Lower leg skin (tissue), 4 donors: Measurements from ENCODE around the gene PDE8B. TPM values are rescaled to one million over a fixed set of nuclear protein-coding genes. Genes with fewer than 3 reads are reported as not detected.

Experiments used
- DNase-seq, 2 donors: peaks; one replicate each; pipeline ENCODE4 v3.0.0-alpha.2; 2019; ENCODE audit warnings: low spot score in 2 of 2
- H3K4me3 ChIP-seq: fragments of 200-600 bp; sonication (generic); 2 replicates; pipeline ENCODE4 v1.5.1; 2017; ENCODE audit warnings: mild to moderate bottlenecking, low read depth; ENCODE audit not compliant: poor library complexity, severe bottlenecking
- CTCF ChIP-seq, 3 donors: fragments of 450-650 bp; IDR thresholded peaks; one replicate each; pipeline ENCODE4 v1.5.1; 2016; ENCODE audit warnings: antibody characterized with exemption in 3 of 3, mild to moderate bottlenecking in 3 of 3, moderate library complexity in 2 of 3
- POLR2A ChIP-seq, 2 donors: fragments of 450-650 bp; IDR thresholded peaks; one replicate each; pipeline ENCODE4 v1.6.1; 2016 to 2017; ENCODE audit warnings: antibody characterized with exemption in 2 of 2, mild to moderate bottlenecking in 1 of 2, moderate library complexity in 1 of 2
- WGBS, 2 donors: methylation state at CpG; one replicate each; pipeline ENCODE4 v1.1.5; 2018; 5-methylcytosine and 5-hydroxymethylcytosine counted together
- intact Hi-C: fragments of 100-400 bp; cut with DNase I; formaldehyde crosslinking; loops from one replicate; pipeline ENCODE4 v1.15.0; 2023; ENCODE audit warnings: low total_unique reads
- total RNA-seq, 4 donors: library from RNA; depleted of rRNA; stranded (reverse); fragments of >200 nt; gene quantifications; one replicate each; pipeline ENCODE4 v1.1.0, GENCODE V29; 2016

PDE8B gene
- total RNA-seq, 4 donors from 2014 or later = 2.3 to 4.5 (median 2.6) TPM

DNA sequence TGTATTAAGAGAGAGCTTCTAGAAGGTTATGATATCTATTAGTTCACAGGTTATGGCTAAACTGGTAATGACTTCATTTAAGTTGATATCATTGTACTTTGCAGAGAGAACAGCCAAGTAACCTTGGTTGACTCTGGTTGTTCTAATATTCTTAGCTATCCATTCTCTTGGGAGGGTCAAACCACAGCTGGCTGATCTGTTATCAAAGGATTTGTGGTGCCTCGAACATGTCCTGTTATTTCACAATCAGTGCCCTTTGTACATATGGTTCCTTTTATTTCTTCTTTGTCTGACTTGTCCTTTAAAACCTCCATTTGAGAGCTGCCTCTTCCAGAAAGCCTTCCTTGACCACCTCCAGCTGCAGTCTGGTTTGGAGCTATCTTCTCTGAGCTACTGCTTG is 61.7 kb downstream of the PDE8B start:
- H3K4me3 ChIP-seq = no peak overlapping the region
- TF ChIP-seq CTCF (IDR thresholded peaks at IDR 0.05) (no peak), POLR2A (IDR thresholded peaks at IDR 0.05) (no peak)
- WGBS, 2 donors = 43 to 50% methylated on average over 1 of the region's 1 CpG
- no peak for DNase-seq
- intact Hi-C loops = no loop called here

GRCh38 chr5:77277759-77278158 is 67.3 kb downstream of the PDE8B start:
- 87 to 90% methylated on average over 4 of the region's 4 CpGs for WGBS, 2 donors
- TF ChIP-seq POLR2A (IDR thresholded peaks at IDR 0.05) = no peak
- no peak for TF ChIP-seq CTCF (IDR thresholded peaks at IDR 0.05)
- intact Hi-C loops = no loop called here

GRCh38 chr5:77280036-77280435 is 69.6 kb downstream of the PDE8B start:
- no peak for DNase-seq
- 66 to 69% methylated on average over 3 of the region's 3 CpGs for WGBS, 2 donors
- TF ChIP-seq POLR2A (IDR thresholded peaks at IDR 0.05) (no peak), CTCF (IDR thresholded peaks at IDR 0.05) (no peak)
- no peak overlapping the region for H3K4me3 ChIP-seq
- intact Hi-C loops = no loop called here

More at GRCh38 chr5:77277759-77278158, 67.3 kb downstream of the PDE8B start:
- no peak overlapping the region for H3K4me3 ChIP-seq
- no peak for DNase-seq

- 72% methylated on average over 3 of the region's 3 CpGs for WGBS, 2 donors
- TF ChIP-seq CTCF (IDR thresholded peaks at IDR 0.05) = no peak
- TF ChIP-seq POLR2A (IDR thresholded peaks at IDR 0.05) = no peak
- no peak overlapping the region for H3K4me3 ChIP-seq
- DNase-seq = no peak
- intact Hi-C loops = no loop called here
Measured at GRCh38 chr5:77281969-77282336, 71.5 kb downstream of the PDE8B start.

DNA sequence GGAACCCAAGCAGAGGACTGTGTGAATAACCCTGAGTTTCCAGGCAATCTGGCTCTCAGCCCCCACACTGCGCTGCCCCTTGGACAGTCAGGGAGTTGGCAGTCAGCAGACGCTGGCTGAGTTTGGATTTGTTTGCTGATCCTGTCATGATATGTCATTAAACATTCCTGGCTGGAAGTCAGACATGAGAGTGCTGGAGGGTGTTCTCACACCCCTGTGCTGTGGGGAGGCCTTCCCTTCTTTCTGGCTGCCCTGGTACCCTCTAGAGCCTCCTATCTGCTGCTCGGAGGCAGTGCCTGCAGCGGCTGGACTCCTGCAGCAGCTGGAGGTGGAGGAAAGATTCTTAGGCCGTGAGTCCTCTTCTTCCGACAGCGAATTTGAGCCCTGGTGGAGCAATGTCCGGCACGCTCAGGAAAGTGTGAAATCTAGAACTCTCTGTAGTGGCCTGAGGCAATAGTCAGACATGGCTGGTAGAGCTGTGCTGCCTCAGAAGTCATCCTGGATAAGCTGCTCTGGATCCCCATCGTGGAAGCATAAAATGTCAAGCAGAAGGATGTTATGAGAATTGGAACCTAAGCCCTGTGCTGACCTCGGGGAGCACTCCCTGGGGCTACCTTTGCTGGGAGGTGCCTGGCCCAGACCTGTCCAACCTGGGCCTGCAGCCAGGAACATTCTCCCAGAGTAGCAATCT is 72.0 kb downstream of the PDE8B start:
- no peak for DNase-seq
- no peak overlapping the region for H3K4me3 ChIP-seq
- 35 to 49% methylated on average over 11 of the region's 11 CpGs for WGBS, 2 donors
- TF ChIP-seq POLR2A (IDR thresholded peaks at IDR 0.05) = no peak
- no peak for TF ChIP-seq CTCF (IDR thresholded peaks at IDR 0.05)
- intact Hi-C loops = no loop called here
